Neural progenitor cell (in vitro differentiated cells): ENCODE measurements around the gene ZSWIM6. TPM values are rescaled to one million over a fixed set of nuclear protein-coding genes. Genes with fewer than 3 reads are reported as not detected.
"Not testable (repeated sequence)": the region's sequence is repeated elsewhere in the genome, so short reads cannot be mapped to it uniquely, and the experiment has no call there.

Experiments
- DNase-seq: peaks from one replicate; pipeline ENCODE4 v3.0.0-alpha.2; 2016; ENCODE audit warnings: low spot score
- H2AFZ ChIP-seq: fragments of 200-600 bp; sonication (generic); replicated peaks from 2 replicates; pipeline ENCODE4 v1.6.1; 2016; ENCODE audit warnings: antibody characterized with exemption
- H3F3A ChIP-seq: fragments of 200-600 bp; sonication (generic); 2 replicates; pipeline ENCODE4 v1.6.1; 2016; ENCODE audit warnings: antibody characterized with exemption, low read depth
- H3K27ac ChIP-seq: fragments of 200-600 bp; sonication (generic); 2 replicates; pipeline ENCODE4 v1.5.1; 2016; ENCODE audit warnings: mild to moderate bottlenecking
- H3K27me3 ChIP-seq: fragments of 200-600 bp; sonication (generic); 2 replicates; pipeline ENCODE4 v1.6.1; 2016; ENCODE audit warnings: mild to moderate bottlenecking, moderate library complexity
- H3K36me3 ChIP-seq: fragments of 200-600 bp; sonication (generic); 2 replicates; pipeline ENCODE4 v1.5.1; 2016
- H3K4me1 ChIP-seq: fragments of 200-600 bp; sonication (generic); 2 replicates; pipeline ENCODE4 v1.6.1; 2016; ENCODE audit warnings: mixed run types
- H3K4me2 ChIP-seq: fragments of 200-600 bp; sonication (generic); 2 replicates; pipeline ENCODE4 v1.6.1; 2016
- H3K4me3 ChIP-seq: fragments of 200-600 bp; sonication (generic); 2 replicates; pipeline ENCODE4 v1.5.1; 2016
- H3K79me2 ChIP-seq: fragments of 200-600 bp; sonication (generic); 2 replicates; pipeline ENCODE4 v1.6.1; 2016; ENCODE audit warnings: low read depth
- H3K9ac ChIP-seq: fragments of 200-600 bp; sonication (generic); 2 replicates; pipeline ENCODE4 v1.6.1; 2016
- H3K9me3 ChIP-seq: fragments of 200-600 bp; sonication (generic); 2 replicates; pipeline ENCODE4 v1.5.1; 2016; ENCODE audit warnings: low read depth
- H4K20me1 ChIP-seq: fragments of 200-600 bp; sonication (generic); 2 replicates; pipeline ENCODE4 v1.6.1; 2016; ENCODE audit warnings: low read depth
- H3K27ac Mint-ChIP-seq: 3 replicates; pipeline ENCODE4 v1.8.0; 2021; ENCODE audit warnings: mixed read lengths
- H3K27me3 Mint-ChIP-seq: 2 replicates; pipeline ENCODE4 v1.8.0; 2022; ENCODE audit warnings: low read depth, mild to moderate bottlenecking, inconsistent platforms, moderate library complexity, mixed read lengths; ENCODE audit not compliant: insufficient read depth
- H3K36me3 Mint-ChIP-seq: 3 replicates; pipeline ENCODE4 v1.8.0; 2021; ENCODE audit warnings: mixed read lengths
- H3K4me1 Mint-ChIP-seq: 3 replicates; pipeline ENCODE4 v1.8.0; 2021; ENCODE audit warnings: mixed read lengths
- H3K4me3 Mint-ChIP-seq: 3 replicates; pipeline ENCODE4 v1.8.0; 2021; ENCODE audit warnings: mild to moderate bottlenecking, moderate library complexity, mixed read lengths
- H3K9me3 Mint-ChIP-seq: 3 replicates; pipeline ENCODE4 v1.8.0; 2020; ENCODE audit warnings: mixed read lengths
- CTCF ChIP-seq: fragments of 200-600 bp; sonication (generic); IDR thresholded peaks from 2 replicates; pipeline ENCODE4 v1.5.1; 2017; ENCODE audit warnings: antibody characterized with exemption, mild to moderate bottlenecking
- EZH2 ChIP-seq: fragments of 200-600 bp; sonication (generic); IDR thresholded peaks from 2 replicates; pipeline ENCODE4 v1.6.1; 2017; ENCODE audit warnings: antibody characterized with exemption, mild to moderate bottlenecking, moderate library complexity
- EZH2phosphoT487 ChIP-seq: fragments of 200-600 bp; sonication (generic); IDR thresholded peaks from 2 replicates; pipeline ENCODE4 v1.6.1; 2017; ENCODE audit warnings: antibody characterized with exemption
- total RNA-seq: library from RNA; depleted of rRNA; stranded (reverse); fragments of >200 nt; gene quantifications from 2 replicates; pipeline ENCODE4 v1.2.3, GENCODE V29; 2015; ENCODE audit warnings: low replicate concordance

The ZSWIM6 gene
- total RNA-seq, 1 donor from 2014 or later, result 32.2 TPM

GRCh38 chr5:61412361-61412760 is 80.3 kb downstream of the ZSWIM6 start:
- peaks cover 64% of the 10 kb centered on the region for H3K4me1 ChIP-seq
- Mint-ChIP-seq H3K36me3 (peaks cover 18% of the 10 kb centered on the region), H3K4me3 (no peak overlapping the region), H3K9me3 (peaks cover 12% of the 10 kb centered on the region), H3K27me3 (peaks cover 3% of the 10 kb centered on the region), H3K27ac (no peak overlapping the region), H3K4me1 (peaks cover 68% of the 10 kb centered on the region)
- no peaks in the 10 kb centered on the region for H3K27me3 ChIP-seq
- H2AFZ ChIP-seq, result no peak overlapping the region
- H3K9me3 ChIP-seq, result no peaks in the 10 kb centered on the region
- peaks cover 93% of the 10 kb centered on the region for H3K79me2 ChIP-seq
- TF ChIP-seq CTCF (no peak), EZH2 (no peak), EZH2phosphoT487 (no peak)
- H3F3A ChIP-seq, result peaks cover 39% of the 10 kb centered on the region
- peaks cover 88% of the 10 kb centered on the region for H4K20me1 ChIP-seq
- no peak overlapping the region for H3K27ac ChIP-seq
- H3K36me3 ChIP-seq, result no peaks in the 10 kb centered on the region
- no peak overlapping the region for H3K4me2 ChIP-seq
- no peak overlapping the region for H3K9ac ChIP-seq
- no peak overlapping the region for H3K4me3 ChIP-seq
- DNase-seq, result no peak

- H3K27me3 Mint-ChIP-seq, DNase-seq, H3K27me3 ChIP-seq, H3K36me3 ChIP-seq, H2AFZ ChIP-seq, H3K9ac ChIP-seq, H3K4me2 ChIP-seq, H3K4me3 Mint-ChIP-seq, H3K27ac ChIP-seq, H3K9me3 ChIP-seq, H3K4me3 ChIP-seq, H3K27ac Mint-ChIP-seq: not testable (repeated sequence)
- Histone ChIP-seq H3K4me1 (peaks cover 62% of the 10 kb centered on the region), H3F3A (peaks cover 34% of the 10 kb centered on the region), H3K79me2 (peaks cover 93% of the 10 kb centered on the region), H4K20me1 (peaks cover 88% of the 10 kb centered on the region)
- Mint-ChIP-seq H3K9me3 (peaks cover 15% of the 10 kb centered on the region), H3K4me1 (peaks cover 64% of the 10 kb centered on the region), H3K36me3 (peaks cover 18% of the 10 kb centered on the region)
These were observed 81.1 kb downstream of the ZSWIM6 start for GRCh38 chr5:61413205-61413604.

GRCh38 chr5:61414806-61415205 is 82.7 kb downstream of the ZSWIM6 start:
- Mint-ChIP-seq H3K4me3 (no peak overlapping the region), H3K36me3 (peaks cover 23% of the 10 kb centered on the region), H3K4me1 (peaks cover 49% of the 10 kb centered on the region), H3K27ac (peak overlapping the region; percentile 46), H3K9me3 (peaks cover 22% of the 10 kb centered on the region), H3K27me3 (peaks cover 2% of the 10 kb centered on the region)
- H2AFZ ChIP-seq, result no peak overlapping the region
- no peaks in the 10 kb centered on the region for H3K36me3 ChIP-seq
- peaks cover 54% of the 10 kb centered on the region for H3K4me1 ChIP-seq
- H3K27ac ChIP-seq, result no peak overlapping the region
- H3K4me3 ChIP-seq, result no peak overlapping the region
- TF ChIP-seq EZH2phosphoT487, result no peak
- TF ChIP-seq CTCF, result no peak
- no peak for TF ChIP-seq EZH2
- no peaks in the 10 kb centered on the region for H3K9me3 ChIP-seq
- H4K20me1 ChIP-seq, result peaks cover 87% of the 10 kb centered on the region
- H3F3A ChIP-seq, result peaks cover 29% of the 10 kb centered on the region
- peak; percentile 27 for DNase-seq
- H3K9ac ChIP-seq, result no peak overlapping the region
- H3K27me3 ChIP-seq, result no peaks in the 10 kb centered on the region
- H3K4me2 ChIP-seq, result no peak overlapping the region
- peaks cover 97% of the 10 kb centered on the region for H3K79me2 ChIP-seq

GRCh38 chr5:61416010-61416409 is 84.0 kb downstream of the ZSWIM6 start:
- Histone ChIP-seq H3K4me3 (peak overlapping the region; percentile 10), H3K27me3 (no peaks in the 10 kb centered on the region), H3K9me3 (no peaks in the 10 kb centered on the region), H3K79me2 (peaks cover 97% of the 10 kb centered on the region), H2AFZ (no peak overlapping the region), H3K4me2 (peak overlapping the region; percentile 59), H4K20me1 (peaks cover 76% of the 10 kb centered on the region), H3F3A (peaks cover 29% of the 10 kb centered on the region), H3K36me3 (no peaks in the 10 kb centered on the region), H3K4me1 (peaks cover 49% of the 10 kb centered on the region), H3K9ac (no peak overlapping the region), H3K27ac (peak overlapping the region; percentile 79)
- Mint-ChIP-seq H3K36me3 (peaks cover 20% of the 10 kb centered on the region), H3K4me1 (peaks cover 41% of the 10 kb centered on the region), H3K27ac (no peak overlapping the region), H3K4me3 (no peak overlapping the region), H3K9me3 (peaks cover 26% of the 10 kb centered on the region), H3K27me3 (peaks cover 2% of the 10 kb centered on the region)
- DNase-seq, result peak; percentile 67
- TF ChIP-seq CTCF (no peak), EZH2 (no peak), EZH2phosphoT487 (no peak)
